GM23338 (cell line): ENCODE results near the gene GPT2. TPM values are rescaled to one million over a fixed set of nuclear protein-coding genes. Genes with fewer than 3 reads are reported as not detected.

Experiments
- ATAC-seq: fragments of 200-7000 bp; cut with Tn5 transposase; 3 replicates; pipeline ENCODE4 v1.9.1; 2020
- DNase-seq: peaks from one replicate; pipeline ENCODE4 v3.0.0-alpha.2; 2015; ENCODE audit warnings: low spot score
- H2AFZ ChIP-seq: fragments of 200-600 bp; sonication (generic); 2 replicates; pipeline ENCODE4 v1.8.0; 2016; ENCODE audit warnings: antibody characterized with exemption, mild to moderate bottlenecking, moderate library complexity
- H3F3A ChIP-seq: fragments of 200-600 bp; sonication (generic); replicated peaks from 2 replicates; pipeline ENCODE4 v1.8.0; 2017; ENCODE audit warnings: antibody characterized with exemption, mixed run types, low read depth
- H3K27ac ChIP-seq: fragments of 200-600 bp; sonication (generic); 2 replicates; pipeline ENCODE4 v1.6.1; 2016; ENCODE audit warnings: low read depth
- H3K27me3 ChIP-seq: fragments of 200-600 bp; sonication (generic); 2 replicates; pipeline ENCODE4 v1.8.0; 2016; ENCODE audit warnings: mild to moderate bottlenecking, mixed run types, moderate library complexity; ENCODE audit not compliant: insufficient read depth
- H3K36me3 ChIP-seq: fragments of 200-600 bp; sonication (generic); 2 replicates; pipeline ENCODE4 v1.8.0; 2016; ENCODE audit warnings: mild to moderate bottlenecking; ENCODE audit not compliant: insufficient read depth
- H3K4me1 ChIP-seq: fragments of 200-600 bp; sonication (generic); 2 replicates; pipeline ENCODE4 v1.8.0; 2016; ENCODE audit warnings: mild to moderate bottlenecking, moderate library complexity; ENCODE audit not compliant: insufficient read depth
- H3K4me2 ChIP-seq: fragments of 200-600 bp; sonication (generic); 2 replicates; pipeline ENCODE4 v1.7.1; 2017; ENCODE audit warnings: mixed run types
- H3K4me3 ChIP-seq: fragments of 200-600 bp; sonication (generic); 2 replicates; pipeline ENCODE4 v1.6.1; 2016; ENCODE audit warnings: mixed run types
- H3K79me2 ChIP-seq: fragments of 200-600 bp; sonication (generic); replicated peaks from 2 replicates; pipeline ENCODE4 v1.8.0; 2017; ENCODE audit warnings: mild to moderate bottlenecking; ENCODE audit not compliant: insufficient read depth
- H3K9me2 ChIP-seq: fragments of 200-600 bp; sonication (generic); 2 replicates; pipeline ENCODE4 v1.8.0; 2017; ENCODE audit not compliant: insufficient read depth
- H4K20me1 ChIP-seq: fragments of 200-600 bp; sonication (generic); replicated peaks from 2 replicates; pipeline ENCODE4 v1.8.0; 2017; ENCODE audit warnings: mild to moderate bottlenecking; ENCODE audit not compliant: insufficient read depth
- H3K27ac Mint-ChIP-seq: 2 replicates; pipeline ENCODE4 v1.8.0; 2020; ENCODE audit warnings: inconsistent platforms, mild to moderate bottlenecking, moderate library complexity, mixed read lengths
- H3K27me3 Mint-ChIP-seq: 3 replicates; pipeline ENCODE4 v1.8.0; 2022; ENCODE audit warnings: low read depth, mild to moderate bottlenecking, moderate library complexity, mixed read lengths, inconsistent platforms; ENCODE audit not compliant: insufficient read depth, poor library complexity
- H3K36me3 Mint-ChIP-seq: 3 replicates; pipeline ENCODE4 v1.8.0; 2021; ENCODE audit warnings: low read depth, mild to moderate bottlenecking, inconsistent platforms, moderate library complexity, mixed read lengths
- H3K4me1 Mint-ChIP-seq: 3 replicates; pipeline ENCODE4 v1.8.0; 2020; ENCODE audit warnings: mild to moderate bottlenecking, inconsistent platforms, mixed read lengths
- H3K4me3 Mint-ChIP-seq: 3 replicates; pipeline ENCODE4 v1.8.0; 2021; ENCODE audit warnings: moderate library complexity, mild to moderate bottlenecking, inconsistent platforms, mixed read lengths
- H3K9me3 Mint-ChIP-seq: 3 replicates; pipeline ENCODE4 v1.8.0; 2020; ENCODE audit warnings: moderate library complexity, mild to moderate bottlenecking, inconsistent platforms, mixed read lengths
- CTCF ChIP-seq, 2 experiments: fragments of 200-600 bp in 1 of 2; sonication (generic) in 1 of 2; conservative IDR thresholded peaks; 2 replicates each; pipeline versions ENCODE4 v1.5.1 to v1.6.1; 2016 to 2017; ENCODE audit warnings: antibody characterized with exemption in 2 of 2, low read depth in 2 of 2, mild to moderate bottlenecking in 2 of 2, moderate library complexity in 1 of 2
- JUNB ChIP-seq: IDR thresholded peaks from one replicate; pipeline ENCODE4 v1.6.1; 2016; ENCODE audit warnings: antibody characterized with exemption; ENCODE audit not compliant: unreplicated experiment
- NANOG ChIP-seq: IDR thresholded peaks from 2 replicates; pipeline ENCODE4 v1.6.1; 2016; ENCODE audit warnings: antibody characterized with exemption, borderline replicate concordance
- POLR2AphosphoS5 ChIP-seq: IDR thresholded peaks from 2 replicates; pipeline ENCODE4 v1.6.1; 2016; ENCODE audit warnings: antibody characterized with exemption, low read depth
- REST ChIP-seq: IDR thresholded peaks from one replicate; pipeline ENCODE4 v1.6.1; 2018; ENCODE audit warnings: antibody characterized with exemption; ENCODE audit not compliant: unreplicated experiment
- ZNF331 ChIP-seq: fragments of 250-450 bp; sonication (Bioruptor Pico); IDR thresholded peaks from 2 replicates; pipeline ENCODE4 v1.5.0; 2020; ENCODE audit warnings: low read depth, mild to moderate bottlenecking, moderate library complexity
- polyA plus RNA-seq: library from polyadenylated mRNA; unstranded; fragments of >200 nt; fragmentation: Nextera tagmentation; extraction: Ambion mirVana; gene quantifications from 2 replicates; pipeline ENCODE4 v1.2.1, GENCODE V29; 2016
- total RNA-seq: library from RNA; depleted of rRNA; stranded (reverse); fragments of >200 nt; shearing (Covaris generic); gene quantifications from 2 replicates; pipeline ENCODE4 v1.2.3, GENCODE V29; 2014

Gene GPT2
- total and polyA plus RNA-seq, 2 experiments from 2014 or later, result 48.5 to 81.0 TPM

GRCh38 chr16:46929378-46930332, 45.5 kb downstream of the GPT2 start:
- peak overlapping the region; percentile 63 for H3K27ac ChIP-seq
- peaks cover 6% of the 10 kb centered on the region; the same call in 1 of the 2 replicates for H4K20me1 ChIP-seq
- H3F3A ChIP-seq, result peaks cover 6% of the 10 kb centered on the region; the same call in 1 of the 2 replicates
- no peak overlapping the region for H3K4me2 ChIP-seq
- H3K9me2 ChIP-seq, result no peaks in the 10 kb centered on the region
- H3K27me3 ChIP-seq, result no peaks in the 10 kb centered on the region
- H3K79me2 ChIP-seq, result no peaks in the 10 kb centered on the region
- no peaks in the 10 kb centered on the region for H3K4me1 ChIP-seq
- Mint-ChIP-seq H3K4me1 (peaks cover 10% of the 10 kb centered on the region; the same call in 2 of the 3 replicates), H3K36me3 (peaks cover 76% of the 10 kb centered on the region), H3K27ac (no peak overlapping the region), H3K4me3 (no peak overlapping the region; the same call in 2 of the 3 replicates), H3K9me3 (no peaks in the 10 kb centered on the region; the same call in 2 of the 3 replicates), H3K27me3 (peaks cover 15% of the 10 kb centered on the region)
- DNase-seq, result peak; percentile 84
- no peak overlapping the region for H3K4me3 ChIP-seq
- H2AFZ ChIP-seq, result no peak overlapping the region
- peak; percentile 81 for ATAC-seq
- TF ChIP-seq CTCF (conservative IDR thresholded peaks at IDR 0.05; ENCODE audit: low read depth in 2 of 2) (peak; percentile 87 to 91), POLR2AphosphoS5 (peak; percentile 24), JUNB (no peak)
- H3K36me3 ChIP-seq, result peaks cover 47% of the 10 kb centered on the region; the same call in 1 of the 2 replicates

- no peak overlapping the region for H2AFZ ChIP-seq
- Mint-ChIP-seq H3K36me3 (peaks cover 64% of the 10 kb centered on the region), H3K27me3 (peaks cover 15% of the 10 kb centered on the region), H3K4me3 (no peak overlapping the region), H3K27ac (no peak overlapping the region), H3K4me1 (peaks cover 10% of the 10 kb centered on the region; the same call in 2 of the 3 replicates), H3K9me3 (no peaks in the 10 kb centered on the region; the same call in 2 of the 3 replicates)
- no peaks in the 10 kb centered on the region for H3K79me2 ChIP-seq
- no peaks in the 10 kb centered on the region for H3K9me2 ChIP-seq
- peaks cover 6% of the 10 kb centered on the region; the same call in 1 of the 2 replicates for H3F3A ChIP-seq
- H3K4me3 ChIP-seq, result no peak overlapping the region
- ATAC-seq (no peak), DNase-seq (no peak)
- no peaks in the 10 kb centered on the region for H3K4me1 ChIP-seq
- TF ChIP-seq NANOG, result no peak
- 0 out of 2 replicates have a peak, but pooled peaks have one; percentile 12 for TF ChIP-seq POLR2AphosphoS5
- no peaks in the 10 kb centered on the region for H3K27me3 ChIP-seq
- peaks cover 6% of the 10 kb centered on the region; the same call in 1 of the 2 replicates for H4K20me1 ChIP-seq
- H3K36me3 ChIP-seq, result peaks cover 35% of the 10 kb centered on the region; the same call in 1 of the 2 replicates
- H3K27ac ChIP-seq, result no peak overlapping the region
- no peak overlapping the region for H3K4me2 ChIP-seq
These were observed 46.7 kb downstream of the GPT2 start for GRCh38 chr16:46930861-46931260.

GRCh38 chr16:46932802-46933201, 48.6 kb downstream of the GPT2 start:
- peak; percentile 69 for ATAC-seq
- Mint-ChIP-seq H3K27me3 (peaks cover 15% of the 10 kb centered on the region), H3K4me1 (peaks cover 10% of the 10 kb centered on the region; the same call in 2 of the 3 replicates), H3K36me3 (peaks cover 45% of the 10 kb centered on the region), H3K4me3 (no peak overlapping the region; the same call in 2 of the 3 replicates), H3K27ac (peak overlapping the region; percentile 11; the same call in 1 of the 2 replicates), H3K9me3 (no peaks in the 10 kb centered on the region; the same call in 2 of the 3 replicates)
- no peaks in the 10 kb centered on the region for H3K27me3 ChIP-seq
- peaks cover 6% of the 10 kb centered on the region; the same call in 1 of the 2 replicates for H3F3A ChIP-seq
- peak overlapping the region; percentile 40; the same call in 1 of the 2 replicates for H3K27ac ChIP-seq
- H3K4me3 ChIP-seq, result no peak overlapping the region
- no peaks in the 10 kb centered on the region for H3K4me1 ChIP-seq
- H4K20me1 ChIP-seq, result peaks cover 6% of the 10 kb centered on the region; the same call in 1 of the 2 replicates
- H3K4me2 ChIP-seq, result no peak overlapping the region
- no peak overlapping the region for H2AFZ ChIP-seq
- H3K79me2 ChIP-seq, result no peaks in the 10 kb centered on the region
- peak; percentile 87 for DNase-seq
- H3K36me3 ChIP-seq, result peaks cover 19% of the 10 kb centered on the region; the same call in 1 of the 2 replicates
- no peaks in the 10 kb centered on the region for H3K9me2 ChIP-seq
- no peak for TF ChIP-seq CTCF (conservative IDR thresholded peaks at IDR 0.05; ENCODE audit: low read depth in 2 of 2)
- no peak for TF ChIP-seq JUNB
- TF ChIP-seq NANOG, result no peak
- TF ChIP-seq ZNF331 (CRISPR knock-in tag), result no peak
- no peak for TF ChIP-seq REST
